Testis (tissue), 2 donors: ENCODE data around the gene FKBP1C.

Source experiments
- POLR2A ChIP-seq: fragments of 450-650 bp; IDR thresholded peaks from one replicate; pipeline ENCODE4 v1.6.1; 2017; ENCODE audit warnings: antibody characterized with exemption, mild to moderate bottlenecking, moderate library complexity
- TF ChIP-seq, protein P1 (sequence below), 3 experiments: fragments of 450-650 bp in 2 of 3; fragments of 200-600 bp in 1 of 3; sonication (generic) in 1 of 3; IDR thresholded peaks; one replicate each; pipeline ENCODE4 v1.5.1; 2016 to 2019; ENCODE audit warnings: antibody characterized with exemption in 3 of 3, mild to moderate bottlenecking in 2 of 3, moderate library complexity in 1 of 3

DNA sequence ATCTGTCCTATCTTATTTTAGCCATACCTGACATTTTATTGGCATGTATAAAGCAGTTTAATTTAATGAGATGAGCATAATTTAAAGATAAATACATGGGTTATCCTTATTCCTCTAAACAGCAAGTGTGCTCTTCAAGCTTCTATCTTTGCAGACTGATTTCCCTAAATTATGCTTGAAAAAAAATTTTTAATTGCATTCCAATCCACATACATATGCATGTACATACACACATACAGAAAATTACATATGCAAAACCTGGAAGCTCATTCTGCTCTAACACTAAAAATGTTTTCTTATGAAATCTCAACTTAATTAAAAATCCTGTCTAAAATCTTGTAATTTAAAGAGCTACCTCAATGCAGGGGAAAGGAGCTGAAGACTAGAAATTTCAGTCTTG is 35.3 kb downstream of the FKBP1C start:
- TF ChIP-seq, protein P1, sequence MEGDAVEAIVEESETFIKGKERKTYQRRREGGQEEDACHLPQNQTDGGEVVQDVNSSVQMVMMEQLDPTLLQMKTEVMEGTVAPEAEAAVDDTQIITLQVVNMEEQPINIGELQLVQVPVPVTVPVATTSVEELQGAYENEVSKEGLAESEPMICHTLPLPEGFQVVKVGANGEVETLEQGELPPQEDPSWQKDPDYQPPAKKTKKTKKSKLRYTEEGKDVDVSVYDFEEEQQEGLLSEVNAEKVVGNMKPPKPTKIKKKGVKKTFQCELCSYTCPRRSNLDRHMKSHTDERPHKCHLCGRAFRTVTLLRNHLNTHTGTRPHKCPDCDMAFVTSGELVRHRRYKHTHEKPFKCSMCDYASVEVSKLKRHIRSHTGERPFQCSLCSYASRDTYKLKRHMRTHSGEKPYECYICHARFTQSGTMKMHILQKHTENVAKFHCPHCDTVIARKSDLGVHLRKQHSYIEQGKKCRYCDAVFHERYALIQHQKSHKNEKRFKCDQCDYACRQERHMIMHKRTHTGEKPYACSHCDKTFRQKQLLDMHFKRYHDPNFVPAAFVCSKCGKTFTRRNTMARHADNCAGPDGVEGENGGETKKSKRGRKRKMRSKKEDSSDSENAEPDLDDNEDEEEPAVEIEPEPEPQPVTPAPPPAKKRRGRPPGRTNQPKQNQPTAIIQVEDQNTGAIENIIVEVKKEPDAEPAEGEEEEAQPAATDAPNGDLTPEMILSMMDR (IDR thresholded peaks at IDR 0.05) = no peak
- no peak for TF ChIP-seq POLR2A
